ENCODE results near the gene MPHOSPH9.
A peak's percentile ranks its signal among the peaks of the same experiment; 100 is the strongest.

MPHOSPH9 gene

GRCh38 chr12:123132951-123133619 is 99.9 kb downstream of the MPHOSPH9 start:
- no peak for TF ChIP-seq CTCF (IDR thresholded peaks at IDR 0.05; ENCODE audit: low read depth, low read length, missing control alignments)
- no peak for DNase-seq (ENCODE audit: low read depth)
- no peak overlapping the region for H3K4me3 ChIP-seq (ENCODE audit: low read depth, low read length)
- in situ Hi-C loops (cut with HindIII; ENCODE audit: low sequenced_read_pairs): no loop called here

- H3K4me3 ChIP-seq (ENCODE audit: low read depth, low read length): no peak overlapping the region
- in situ Hi-C loops (cut with HindIII; ENCODE audit: low sequenced_read_pairs): no loop called here
- TF ChIP-seq CTCF (IDR thresholded peaks at IDR 0.05; ENCODE audit: low read depth, low read length, missing control alignments): no peak
- no peak for DNase-seq (ENCODE audit: low read depth)
Observed at GRCh38 chr12:123131879-123132402, 101.0 kb downstream of the MPHOSPH9 start.

GRCh38 chr12:123131291-123131832 is 101.6 kb downstream of the MPHOSPH9 start:
- no peak for TF ChIP-seq CTCF (IDR thresholded peaks at IDR 0.05; ENCODE audit: low read depth, low read length, missing control alignments)
- no peak overlapping the region for H3K4me3 ChIP-seq (ENCODE audit: low read depth, low read length)
- no peak for DNase-seq (ENCODE audit: low read depth)
- in situ Hi-C loops (cut with HindIII; ENCODE audit: low sequenced_read_pairs): no loop called here

GRCh38 chr12:123129621-123130020 is 103.3 kb downstream of the MPHOSPH9 start:
- TF ChIP-seq CTCF (IDR thresholded peaks at IDR 0.05; ENCODE audit: low read depth, low read length, missing control alignments): no peak
- no peak for DNase-seq (ENCODE audit: low read depth)
- in situ Hi-C loops (cut with HindIII; ENCODE audit: low sequenced_read_pairs): no loop called here
- H3K4me3 ChIP-seq (ENCODE audit: low read depth, low read length): no peak overlapping the region

GRCh38 chr12:123127182-123127495 is 105.8 kb downstream of the MPHOSPH9 start:
- TF ChIP-seq CTCF (IDR thresholded peaks at IDR 0.05; ENCODE audit: low read depth, low read length, missing control alignments): no peak
- no peak for DNase-seq (ENCODE audit: low read depth)
- in situ Hi-C loops (cut with HindIII; ENCODE audit: low sequenced_read_pairs): no loop called here
- no peak overlapping the region for H3K4me3 ChIP-seq (ENCODE audit: low read depth, low read length)

- DNase-seq (ENCODE audit: low read depth): peak; percentile 93
- peak; percentile 61 for TF ChIP-seq CTCF (IDR thresholded peaks at IDR 0.05; ENCODE audit: low read depth, low read length, missing control alignments)
- in situ Hi-C loops (cut with HindIII; ENCODE audit: low sequenced_read_pairs): no loop called here
- H3K4me3 ChIP-seq (ENCODE audit: low read depth, low read length): no peak overlapping the region
Observed at GRCh38 chr12:123126294-123127181, 106.4 kb downstream of the MPHOSPH9 start.
